Stomach (tissue), 9 donors: ENCODE measurements around the gene ANO1. TPM values are rescaled to one million over a fixed set of nuclear protein-coding genes. Genes with fewer than 3 reads are reported as not detected.

Source experiments
- DNase-seq, 2 donors: peaks; one replicate each; pipeline versions ENCODE4 v3.0.0 to v3.0.0-alpha.2; 2013 to 2019
- H3K27ac ChIP-seq, 5 donors: fragments of 200-600 bp in 4 of 5; sonication (generic) in 4 of 5; one replicate each; pipeline ENCODE4 v1.5.1; 2013 to 2019; ENCODE audit warnings: mild to moderate bottlenecking in 1 of 5, moderate library complexity in 1 of 5
- H3K27me3 ChIP-seq, 3 donors: fragments of 200-600 bp; sonication (generic); one replicate each; pipeline ENCODE4 v1.5.1; 2017 to 2019; ENCODE audit warnings: mixed run types in 1 of 3
- H3K36me3 ChIP-seq, 4 donors: fragments of 200-600 bp; sonication (generic); 1 replicate in 3 of 4; 2 replicates in 1 of 4; pipeline ENCODE4 v1.5.1; 2016 to 2019
- H3K4me1 ChIP-seq, 4 donors: fragments of 200-600 bp; sonication (generic); one replicate each; pipeline ENCODE4 v1.5.1; 2016 to 2019
- H3K4me3 ChIP-seq, 4 donors: fragments of 200-600 bp; sonication (generic) in 3 of 4; one replicate each; pipeline ENCODE4 v1.5.1; 2016 to 2019; ENCODE audit warnings: mild to moderate bottlenecking in 1 of 4
- H3K9me3 ChIP-seq, 4 donors: fragments of 200-600 bp; sonication (generic); one replicate each; pipeline ENCODE4 v1.5.1; 2016 to 2019
- CTCF ChIP-seq, 7 experiments: fragments of 450-650 bp in 4 of 7; fragments of 200-600 bp in 3 of 7; sonication (generic) in 3 of 7; IDR thresholded peaks; one replicate each; pipeline ENCODE4 v1.5.1; 2016 to 2019; ENCODE audit warnings: antibody characterized with exemption in 7 of 7, control low read depth in 2 of 7, mild to moderate bottlenecking in 1 of 7
- EP300 ChIP-seq: sonication (generic); formaldehyde crosslinking; IDR thresholded peaks from one replicate; pipeline ENCODE4 v1.6.1; 2017; ENCODE audit warnings: antibody characterized with exemption
- POLR2A ChIP-seq, 4 donors: fragments of 450-650 bp; IDR thresholded peaks; one replicate each; pipeline ENCODE4 v1.6.1; 2016; ENCODE audit warnings: antibody characterized with exemption in 4 of 4, control low read depth in 2 of 4, mild to moderate bottlenecking in 1 of 4, moderate library complexity in 1 of 4
- POLR2AphosphoS5 ChIP-seq, 3 donors: sonication (generic); formaldehyde crosslinking; IDR thresholded peaks; one replicate each; pipeline ENCODE4 v1.6.1; 2016; ENCODE audit warnings: antibody characterized with exemption in 3 of 3
- WGBS, 5 donors: extraction: QIAGEN DNeasy Blood & Tissue Kit in 3 of 5; methylation state at CpG; one replicate each; pipeline versions ENCODE4 v1.1.5 to v1.1.7; 2013 to 2018; 5-methylcytosine and 5-hydroxymethylcytosine counted together
- intact Hi-C: fragments of 100-400 bp; cut with DNase I; formaldehyde crosslinking; loops from one replicate; pipeline ENCODE4 v1.15.1; 2023; ENCODE audit warnings: low total_unique reads
- polyA plus RNA-seq, 3 donors: library from polyadenylated mRNA; stranded (reverse); fragments of 200-250 nt; gene quantifications; one replicate each; pipeline ENCODE4 v1.2.3, GENCODE V29; 2013
- total RNA-seq, 5 donors: library from RNA; depleted of rRNA; stranded (reverse); fragments of >200 nt; gene quantifications; one replicate each; pipeline versions ENCODE4 v1.1.0 to v1.2.3, GENCODE V29; 2014 to 2016
- donor health status: healthy with polysubstance abuse.
- donor health status: Bipolar disorder and iron deficiency.
- donor health status: healthy.

ANO1 gene
- total and polyA plus RNA-seq, 8 donors, result 1.8 to 69.6 (median 12.9) TPM

- H3K27ac ChIP-seq, result no peak overlapping the region
- WGBS, 5 donors, result 79 to 88% (median 85%) methylated on average over 15 to 18 of the region's 18 CpGs
- peaks cover 0 to under 1% (median 0%) of the 10 kb centered on the region in 4 donors for H3K9me3 ChIP-seq
- no peak for DNase-seq
- no peak overlapping the region for H3K4me3 ChIP-seq
- no peaks in the 10 kb centered on the region for H3K36me3 ChIP-seq
- intact Hi-C loops, result no loop called here
- TF ChIP-seq CTCF (IDR thresholded peaks at IDR 0.05) (no peak), EP300 (no peak), POLR2A (IDR thresholded peaks at IDR 0.05) (no peak), POLR2AphosphoS5 (IDR thresholded peaks at IDR 0.05) (no peak)
- peaks cover 0 to 4% (median 0%) of the 10 kb centered on the region in 4 donors for H3K4me1 ChIP-seq
- H3K27me3 ChIP-seq, result peaks cover 0 to 17% (median 0%) of the 10 kb centered on the region in 3 donors
These were observed 46.3 kb upstream of the ANO1 start for GRCh38 chr11:70031631-70032469.

GRCh38 chr11:70032470-70032795, 45.7 kb upstream of the ANO1 start:
- Histone ChIP-seq H3K4me1 (peaks cover 0 to 4% (median 0%) of the 10 kb centered on the region in 4 donors), H3K4me3 (no peak overlapping the region), H3K27ac (no peak overlapping the region), H3K36me3 (no peaks in the 10 kb centered on the region), H3K9me3 (peaks cover 0 to 6% (median 2%) of the 10 kb centered on the region in 4 donors), H3K27me3 (peaks cover 0 to 17% (median 0%) of the 10 kb centered on the region in 3 donors)
- DNase-seq, result no peak
- intact Hi-C loops, result no loop called here
- TF ChIP-seq POLR2AphosphoS5 (IDR thresholded peaks at IDR 0.05), result no peak
- TF ChIP-seq POLR2A (IDR thresholded peaks at IDR 0.05), result no peak
- TF ChIP-seq CTCF (IDR thresholded peaks at IDR 0.05), result no peak
- TF ChIP-seq EP300, result no peak
- WGBS, 5 donors, result 79 to 93% (median 86%) methylated on average over 6 of the region's 6 CpGs

GRCh38 chr11:70032943-70033710, 45.0 kb upstream of the ANO1 start:
- TF ChIP-seq POLR2A (IDR thresholded peaks at IDR 0.05), result no peak
- TF ChIP-seq CTCF (IDR thresholded peaks at IDR 0.05), result no peak
- Histone ChIP-seq H3K4me3 (no peak overlapping the region), H3K27ac (no peak overlapping the region), H3K27me3 (peaks cover 0 to 17% (median 0%) of the 10 kb centered on the region in 3 donors), H3K4me1 (peaks cover 0 to 4% (median 0%) of the 10 kb centered on the region in 4 donors), H3K36me3 (no peaks in the 10 kb centered on the region), H3K9me3 (peaks cover 0 to 13% (median 8%) of the 10 kb centered on the region in 4 donors)
- no peak for DNase-seq
- 90 to 92% (median 91%) methylated on average over 19 of the region's 19 CpGs for WGBS, 5 donors
- intact Hi-C loops, result no loop called here

- H3K36me3 ChIP-seq, result no peaks in the 10 kb centered on the region
- WGBS, 5 donors, result 86 to 94% (median 88%) methylated on average over 4 of the region's 4 CpGs
- intact Hi-C loops, result no loop called here
- H3K4me3 ChIP-seq, result no peak overlapping the region
- peaks cover 0 to 17% (median 0%) of the 10 kb centered on the region in 3 donors for H3K27me3 ChIP-seq
- H3K9me3 ChIP-seq, result peaks cover 0 to 19% (median 13%) of the 10 kb centered on the region in 4 donors
- no peak overlapping the region for H3K27ac ChIP-seq
- TF ChIP-seq EP300, result no peak
- TF ChIP-seq POLR2AphosphoS5 (IDR thresholded peaks at IDR 0.05), result no peak
- no peak for TF ChIP-seq POLR2A (IDR thresholded peaks at IDR 0.05)
- no peak for TF ChIP-seq CTCF (IDR thresholded peaks at IDR 0.05)
- no peak for DNase-seq
- H3K4me1 ChIP-seq, result peaks cover 0 to 4% (median 0%) of the 10 kb centered on the region in 4 donors
These were observed 44.4 kb upstream of the ANO1 start for GRCh38 chr11:70033711-70034070.
